ENCODE measurements around the gene TSPAN16.
A peak's percentile ranks its signal among the peaks of the same experiment; 100 is the strongest.
"Not testable (repeated sequence)": the region's sequence is repeated elsewhere in the genome, so short reads cannot be mapped to it uniquely, and the experiment has no call there.

The TSPAN16 gene

DNA sequence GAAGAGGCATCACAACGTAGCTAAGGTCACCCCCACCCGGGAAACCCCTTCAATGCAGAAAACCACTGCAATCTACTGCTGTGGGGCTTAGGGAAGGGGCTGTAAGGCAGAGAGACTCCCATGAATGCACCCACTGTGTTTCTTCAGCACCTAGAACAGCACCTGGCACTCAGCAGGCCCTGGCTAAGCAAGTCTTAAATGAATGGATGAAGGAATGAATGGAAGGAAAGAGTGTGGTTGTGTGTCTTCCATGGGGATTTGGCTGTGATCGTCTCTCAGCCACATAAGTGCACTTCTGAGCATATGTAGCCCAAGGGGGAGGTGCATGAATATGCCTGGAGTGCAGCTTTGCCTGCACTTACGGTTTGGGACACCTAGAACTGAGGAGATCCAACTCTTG, 53.2 kb downstream of the TSPAN16 start:
- no peak for TF ChIP-seq CTCF (IDR thresholded peaks at IDR 0.05; ENCODE audit: low read depth, low read length, missing control alignments)
- in situ Hi-C loops (cut with HindIII; ENCODE audit: low sequenced_read_pairs), result no loop called here
- DNase-seq (ENCODE audit: low read depth), result no peak
- no peak overlapping the region for H3K4me3 ChIP-seq (ENCODE audit: low read depth, low read length)

- H3K4me3 ChIP-seq (ENCODE audit: low read depth, low read length); DNase-seq (ENCODE audit: low read depth); in situ Hi-C loops (cut with HindIII; ENCODE audit: low sequenced_read_pairs): not testable (repeated sequence)
These were observed 58.1 kb downstream of the TSPAN16 start for GRCh38 chr19:11354102-11354501.

DNA sequence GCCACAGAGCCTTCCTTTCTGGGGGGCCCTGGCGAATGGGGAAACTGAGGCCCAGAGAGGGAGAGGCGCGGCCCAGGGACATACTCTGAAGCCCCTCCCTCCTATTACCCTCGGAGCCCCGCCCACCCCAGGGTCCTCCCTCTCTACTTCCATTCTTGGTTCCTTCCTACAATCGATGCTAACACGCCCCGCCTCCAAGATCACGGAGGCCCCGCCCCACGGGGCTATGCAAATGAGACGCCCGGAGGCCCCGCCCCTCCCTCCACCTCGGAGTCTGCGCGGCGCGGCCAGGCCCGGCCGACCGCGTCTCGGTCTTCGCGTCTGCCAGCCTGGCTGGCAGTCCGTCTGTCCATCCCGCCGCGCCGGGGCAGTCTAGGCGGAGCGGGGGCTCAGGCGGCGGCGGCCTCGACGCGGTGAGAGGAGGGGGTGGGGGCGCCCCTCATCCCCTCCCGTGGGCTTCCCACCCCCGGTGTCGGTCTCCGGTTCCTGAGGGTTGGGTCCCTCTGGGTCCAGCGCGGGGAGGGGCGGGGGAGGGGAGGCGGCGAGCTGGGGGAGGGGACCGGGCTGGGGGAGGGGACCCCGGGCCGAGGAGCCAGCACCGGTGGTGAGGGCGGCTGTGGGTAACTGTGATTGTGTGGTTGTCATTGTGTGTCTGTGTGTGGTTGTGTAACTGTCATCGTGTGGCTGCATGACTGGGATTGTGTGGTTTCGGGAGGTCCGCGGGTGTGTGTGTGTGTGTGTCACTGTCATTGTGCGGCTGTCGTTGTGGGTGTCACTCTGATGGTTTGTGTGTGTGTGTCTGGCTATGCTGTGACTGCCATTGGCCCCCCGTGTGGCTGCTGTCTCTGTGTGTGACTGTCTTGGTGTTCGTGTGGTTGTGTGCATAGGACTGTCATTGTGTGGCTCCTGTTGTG, 59.5 kb downstream of the TSPAN16 start, which contains the start of gene PLPPR2:
TSS of gene PLPPR2 (plus strand) at position 273 of the 914 bp plus-strand sequence. CDS start 2,242 bp downstream, outside the sequence.
- peak; percentile 62 for DNase-seq (ENCODE audit: low read depth)
- peak within 1 kb of the TSS; percentile 59 for H3K4me3 ChIP-seq (ENCODE audit: low read depth, low read length)
- in situ Hi-C loops (cut with HindIII; ENCODE audit: low sequenced_read_pairs), result no loop called here
- TF ChIP-seq CTCF (IDR thresholded peaks at IDR 0.05; ENCODE audit: low read depth, low read length, missing control alignments), result no peak

DNA sequence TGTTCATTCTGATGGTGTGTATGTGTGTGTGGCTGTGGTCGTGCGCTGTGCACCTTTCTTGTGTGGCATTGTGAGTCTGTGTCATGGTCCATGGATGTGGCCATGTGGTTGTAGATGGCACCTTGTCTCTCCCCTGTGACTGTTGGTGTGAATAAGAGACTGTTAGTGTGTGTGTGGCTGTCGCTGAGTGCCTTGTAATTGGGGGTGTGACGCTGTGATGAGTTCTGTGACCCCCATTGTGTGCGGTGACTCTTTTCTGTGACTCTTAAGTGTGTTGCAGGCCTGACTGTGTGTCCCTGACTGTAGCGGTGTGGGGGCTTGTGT, 60.1 kb downstream of the TSPAN16 start:
- in situ Hi-C loops (cut with HindIII; ENCODE audit: low sequenced_read_pairs), result no loop called here
- peak overlapping the region; percentile 59 for H3K4me3 ChIP-seq (ENCODE audit: low read depth, low read length)
- DNase-seq (ENCODE audit: low read depth), result no peak
- no peak for TF ChIP-seq CTCF (IDR thresholded peaks at IDR 0.05; ENCODE audit: low read depth, low read length, missing control alignments)

GRCh38 chr19:11356676-11357550, 61.0 kb downstream of the TSPAN16 start:
- no peak for DNase-seq (ENCODE audit: low read depth)
- no peak overlapping the region for H3K4me3 ChIP-seq (ENCODE audit: low read depth, low read length)
- in situ Hi-C loops (cut with HindIII; ENCODE audit: low sequenced_read_pairs), result no loop called here
- TF ChIP-seq CTCF (IDR thresholded peaks at IDR 0.05; ENCODE audit: low read depth, low read length, missing control alignments), result no peak

- no peak for TF ChIP-seq CTCF (IDR thresholded peaks at IDR 0.05; ENCODE audit: low read depth, low read length, missing control alignments)
- in situ Hi-C loops (cut with HindIII; ENCODE audit: low sequenced_read_pairs), result no loop called here
- H3K4me3 ChIP-seq (ENCODE audit: low read depth, low read length), result no peak overlapping the region
- DNase-seq (ENCODE audit: low read depth), result no peak
These were observed 63.5 kb downstream of the TSPAN16 start for GRCh38 chr19:11359421-11359820.

Data from astrocyte of the cerebellum (primary cell).